ENCODE data around the gene GALNT9. TPM values are rescaled to one million over a fixed set of nuclear protein-coding genes. Genes with fewer than 3 reads are reported as not detected.

Gene GALNT9
- total and polyA plus RNA-seq, 5 donors from 2014 or later = 0.37 to 0.69 (median 0.64) TPM; not detected in 2

GRCh38 chr12:132355742-132356681 is 26.6 kb upstream of the GALNT9 start:
- Mint-ChIP-seq H3K27me3 (peaks cover 4% of the 10 kb centered on the region), H3K4me3 (no peak overlapping the region), H3K36me3 (no peaks in the 10 kb centered on the region), H3K27ac (no peak overlapping the region), H3K4me1 (no peaks in the 10 kb centered on the region), H3K9me3 (no peaks in the 10 kb centered on the region)
- Histone ChIP-seq H3K27me3 (ENCODE audit: control insufficient read depth, insufficient read depth, low read length) (no peaks in the 10 kb centered on the region), H3K9me3 (ENCODE audit: control insufficient read depth in 2 of 2, low read length in 2 of 2) (peaks cover 0 to 5% of the 10 kb centered on the region in 2 experiments), H3K36me3 (ENCODE audit: control insufficient read depth, insufficient read depth, low read length) (no peaks in the 10 kb centered on the region), H3K4me3 (ENCODE audit: low read depth, low read length) (no peak overlapping the region), H3K27ac (ENCODE audit: insufficient read depth, low read length, poor library complexity, severe bottlenecking) (no peak overlapping the region), H3K4me1 (ENCODE audit: control insufficient read depth, insufficient read depth, low read length, poor library complexity, severe bottlenecking) (no peaks in the 10 kb centered on the region)
- no peak for ATAC-seq (ENCODE audit: low read depth in 2 of 2)
- DNase-seq = no peak

- Mint-ChIP-seq H3K4me1 (no peaks in the 10 kb centered on the region), H3K27me3 (peaks cover 4% of the 10 kb centered on the region), H3K36me3 (no peaks in the 10 kb centered on the region), H3K27ac (no peak overlapping the region), H3K9me3 (no peaks in the 10 kb centered on the region), H3K4me3 (no peak overlapping the region)
- ATAC-seq (ENCODE audit: low read depth in 2 of 2) = no peak
- DNase-seq = no peak
- Histone ChIP-seq H3K9me3 (ENCODE audit: control insufficient read depth in 2 of 2, low read length in 2 of 2) (peaks cover 0 to under 1% of the 10 kb centered on the region in 2 experiments), H3K36me3 (ENCODE audit: control insufficient read depth, insufficient read depth, low read length) (no peaks in the 10 kb centered on the region), H3K27me3 (ENCODE audit: control insufficient read depth, insufficient read depth, low read length) (no peaks in the 10 kb centered on the region), H3K4me3 (ENCODE audit: low read depth, low read length) (no peak overlapping the region), H3K27ac (ENCODE audit: insufficient read depth, low read length, poor library complexity, severe bottlenecking) (no peak overlapping the region), H3K4me1 (ENCODE audit: control insufficient read depth, insufficient read depth, low read length, poor library complexity, severe bottlenecking) (no peaks in the 10 kb centered on the region)
These were observed 25.7 kb upstream of the GALNT9 start for GRCh38 chr12:132354982-132355680.

GRCh38 chr12:132354211-132354981 is 25.0 kb upstream of the GALNT9 start:
- Histone ChIP-seq H3K9me3 (ENCODE audit: control insufficient read depth in 2 of 2, low read length in 2 of 2) (no peaks in the 10 kb centered on the region), H3K36me3 (ENCODE audit: control insufficient read depth, insufficient read depth, low read length) (no peaks in the 10 kb centered on the region), H3K27me3 (ENCODE audit: control insufficient read depth, insufficient read depth, low read length) (no peaks in the 10 kb centered on the region), H3K27ac (ENCODE audit: insufficient read depth, low read length, poor library complexity, severe bottlenecking) (no peak overlapping the region), H3K4me3 (ENCODE audit: low read depth, low read length) (no peak overlapping the region), H3K4me1 (ENCODE audit: control insufficient read depth, insufficient read depth, low read length, poor library complexity, severe bottlenecking) (no peaks in the 10 kb centered on the region)
- no peak overlapping the region for H3K4me3 Mint-ChIP-seq
- H3K4me1 Mint-ChIP-seq = no peaks in the 10 kb centered on the region
- no peak overlapping the region for H3K27ac Mint-ChIP-seq
- no peaks in the 10 kb centered on the region for H3K36me3 Mint-ChIP-seq
- DNase-seq (no peak), ATAC-seq (ENCODE audit: low read depth in 2 of 2) (no peak)
- H3K9me3 Mint-ChIP-seq = no peaks in the 10 kb centered on the region
- peaks cover 4% of the 10 kb centered on the region for H3K27me3 Mint-ChIP-seq

- H3K36me3 Mint-ChIP-seq = no peaks in the 10 kb centered on the region
- no peaks in the 10 kb centered on the region for H3K36me3 ChIP-seq (ENCODE audit: control insufficient read depth, insufficient read depth, low read length)
- no peaks in the 10 kb centered on the region for H3K27me3 ChIP-seq (ENCODE audit: control insufficient read depth, insufficient read depth, low read length)
- peaks cover 4% of the 10 kb centered on the region for H3K27me3 Mint-ChIP-seq
- no peak overlapping the region for H3K4me3 Mint-ChIP-seq
- no peaks in the 10 kb centered on the region for H3K4me1 Mint-ChIP-seq
- H3K9me3 ChIP-seq (ENCODE audit: control insufficient read depth in 2 of 2, low read length in 2 of 2) = no peaks in the 10 kb centered on the region
- DNase-seq = no peak
- no peak overlapping the region for H3K27ac ChIP-seq (ENCODE audit: insufficient read depth, low read length, poor library complexity, severe bottlenecking)
- ATAC-seq (ENCODE audit: low read depth in 2 of 2) = no peak
- no peak overlapping the region for H3K27ac Mint-ChIP-seq
- H3K4me3 ChIP-seq (ENCODE audit: low read depth, low read length) = no peak overlapping the region
- H3K4me1 ChIP-seq (ENCODE audit: control insufficient read depth, insufficient read depth, low read length, poor library complexity, severe bottlenecking) = no peaks in the 10 kb centered on the region
- no peaks in the 10 kb centered on the region for H3K9me3 Mint-ChIP-seq
These were observed 24.4 kb upstream of the GALNT9 start for GRCh38 chr12:132353811-132354210.

- H3K27ac ChIP-seq (ENCODE audit: insufficient read depth, low read length, poor library complexity, severe bottlenecking) = no peak overlapping the region
- Mint-ChIP-seq H3K27ac (no peak overlapping the region), H3K4me1 (no peaks in the 10 kb centered on the region), H3K4me3 (no peak overlapping the region), H3K36me3 (no peaks in the 10 kb centered on the region), H3K9me3 (peaks cover 0 to 3% (median 0%) of the 10 kb centered on the region in 7 donors), H3K27me3 (peaks cover 4% of the 10 kb centered on the region)
- DNase-seq = no peak
- no peaks in the 10 kb centered on the region for H3K27me3 ChIP-seq (ENCODE audit: control insufficient read depth, insufficient read depth, low read length)
- no peaks in the 10 kb centered on the region for H3K4me1 ChIP-seq (ENCODE audit: control insufficient read depth, insufficient read depth, low read length, poor library complexity, severe bottlenecking)
- H3K4me3 ChIP-seq (ENCODE audit: low read depth, low read length) = no peak overlapping the region
- H3K36me3 ChIP-seq (ENCODE audit: control insufficient read depth, insufficient read depth, low read length) = no peaks in the 10 kb centered on the region
- no peaks in the 10 kb centered on the region for H3K9me3 ChIP-seq (ENCODE audit: control insufficient read depth in 2 of 2, low read length in 2 of 2)
- no peak for ATAC-seq (ENCODE audit: low read depth in 2 of 2)
These were observed 23.8 kb upstream of the GALNT9 start for GRCh38 chr12:132352896-132353800.

GRCh38 chr12:132351751-132352495 is 22.5 kb upstream of the GALNT9 start:
- Histone ChIP-seq H3K4me1 (ENCODE audit: control insufficient read depth, insufficient read depth, low read length, poor library complexity, severe bottlenecking) (no peaks in the 10 kb centered on the region), H3K27ac (ENCODE audit: insufficient read depth, low read length, poor library complexity, severe bottlenecking) (no peak overlapping the region), H3K9me3 (ENCODE audit: control insufficient read depth in 2 of 2, low read length in 2 of 2) (no peaks in the 10 kb centered on the region), H3K4me3 (ENCODE audit: low read depth, low read length) (no peak overlapping the region), H3K27me3 (ENCODE audit: control insufficient read depth, insufficient read depth, low read length) (no peaks in the 10 kb centered on the region), H3K36me3 (ENCODE audit: control insufficient read depth, insufficient read depth, low read length) (no peaks in the 10 kb centered on the region)
- no peak for DNase-seq
- Mint-ChIP-seq H3K4me1 (no peaks in the 10 kb centered on the region), H3K9me3 (peaks cover 0 to 3% (median 0%) of the 10 kb centered on the region in 7 donors), H3K36me3 (no peaks in the 10 kb centered on the region), H3K27me3 (peaks cover 4% of the 10 kb centered on the region), H3K4me3 (no peak overlapping the region), H3K27ac (no peak overlapping the region)
- ATAC-seq (ENCODE audit: low read depth in 2 of 2) = no peak
